T-helper 17 cell (primary cell): ENCODE results near the gene THAP8. TPM values are rescaled to one million over a fixed set of nuclear protein-coding genes. Genes with fewer than 3 reads are reported as not detected.
"Not testable (repeated sequence)": the region's sequence is repeated elsewhere in the genome, so short reads cannot be mapped to it uniquely, and the experiment has no call there.

Experiments
- ATAC-seq: fragments of 150-1000 bp; cut with Tn5 transposase; 2 replicates; pipeline ENCODE4 v1.10.0; 2021; ENCODE audit warnings: mild to moderate bottlenecking, moderate library complexity
- DNase-seq, 3 donors: peaks; one replicate each; pipeline versions ENCODE4 v3.0.0 to v3.0.0-alpha.2; 2020 to 2021
- H3K9me3 ChIP-seq: one replicate; pipeline ENCODE4 v1.7.0; 2013; ENCODE audit warnings: low read length, mild to moderate bottlenecking; ENCODE audit not compliant: control insufficient read depth, poor library complexity, severe bottlenecking
- H3K27ac Mint-ChIP-seq: one replicate; pipeline ENCODE4 v1.8.0; 2022; ENCODE audit warnings: mild to moderate bottlenecking, moderate library complexity, mixed read lengths
- H3K27me3 Mint-ChIP-seq: one replicate; pipeline ENCODE4 v1.8.0; 2022; ENCODE audit warnings: mixed read lengths
- H3K36me3 Mint-ChIP-seq: one replicate; pipeline ENCODE4 v1.8.0; 2022; ENCODE audit warnings: low read depth, mixed read lengths
- H3K4me1 Mint-ChIP-seq: one replicate; pipeline ENCODE4 v1.8.0; 2022; ENCODE audit warnings: mild to moderate bottlenecking, mixed read lengths
- H3K4me3 Mint-ChIP-seq: one replicate; pipeline ENCODE4 v1.8.0; 2022; ENCODE audit warnings: mild to moderate bottlenecking, moderate library complexity, mixed read lengths
- total RNA-seq, 4 donors: library from RNA in 2 of 4; stranded (reverse) in 2 of 4; gene quantifications; one replicate each; pipeline ENCODE4 v1.2.3 and lab custom pipeline; 2022 to 2026

The THAP8 gene
- total RNA-seq, 2 donors from 2014 or later = 0.60 to 1.8 TPM

DNA sequence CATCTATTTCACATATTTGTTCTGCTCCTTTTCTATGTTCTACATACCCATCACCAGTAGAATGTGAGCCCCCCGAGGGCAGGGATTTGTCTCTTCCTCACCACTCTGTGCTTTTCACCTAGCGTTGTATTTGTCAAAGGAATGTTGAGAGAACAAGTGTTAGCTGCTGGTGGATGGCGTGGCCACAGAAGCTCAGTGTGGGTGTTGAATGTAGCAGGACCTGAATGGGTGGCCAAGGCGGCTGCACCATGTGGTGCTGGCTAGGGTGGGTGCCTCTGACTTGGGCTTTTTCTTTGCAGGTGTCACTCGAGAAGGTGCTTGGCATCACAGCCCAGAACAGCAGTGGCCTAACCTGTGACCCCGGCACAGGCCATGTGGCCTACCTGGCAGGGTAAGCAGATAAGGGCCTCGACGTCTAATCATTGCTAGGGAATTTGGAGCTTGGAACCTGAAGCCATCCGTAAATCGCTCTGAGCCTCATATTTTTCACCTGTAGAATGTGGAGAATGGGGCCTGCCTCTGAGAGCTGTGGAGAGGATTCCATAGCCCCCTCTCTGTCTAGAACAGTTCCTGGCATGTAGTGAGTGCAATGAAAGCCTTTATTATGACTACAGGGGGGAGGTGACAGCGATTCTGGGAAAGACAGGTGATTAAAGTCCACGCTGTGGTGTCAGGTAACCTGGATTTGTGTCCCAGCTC is 4.5 kb upstream of the THAP8 start:
- Mint-ChIP-seq H3K27me3 (no peaks in the 10 kb centered on the region), H3K4me1 (peaks cover 15% of the 10 kb centered on the region), H3K27ac (peak overlapping the region; percentile 34), H3K36me3 (no peaks in the 10 kb centered on the region), H3K4me3 (no peak overlapping the region)
- no peaks in the 10 kb centered on the region for H3K9me3 ChIP-seq
- DNase-seq = no peak
- no peak for ATAC-seq

DNA sequence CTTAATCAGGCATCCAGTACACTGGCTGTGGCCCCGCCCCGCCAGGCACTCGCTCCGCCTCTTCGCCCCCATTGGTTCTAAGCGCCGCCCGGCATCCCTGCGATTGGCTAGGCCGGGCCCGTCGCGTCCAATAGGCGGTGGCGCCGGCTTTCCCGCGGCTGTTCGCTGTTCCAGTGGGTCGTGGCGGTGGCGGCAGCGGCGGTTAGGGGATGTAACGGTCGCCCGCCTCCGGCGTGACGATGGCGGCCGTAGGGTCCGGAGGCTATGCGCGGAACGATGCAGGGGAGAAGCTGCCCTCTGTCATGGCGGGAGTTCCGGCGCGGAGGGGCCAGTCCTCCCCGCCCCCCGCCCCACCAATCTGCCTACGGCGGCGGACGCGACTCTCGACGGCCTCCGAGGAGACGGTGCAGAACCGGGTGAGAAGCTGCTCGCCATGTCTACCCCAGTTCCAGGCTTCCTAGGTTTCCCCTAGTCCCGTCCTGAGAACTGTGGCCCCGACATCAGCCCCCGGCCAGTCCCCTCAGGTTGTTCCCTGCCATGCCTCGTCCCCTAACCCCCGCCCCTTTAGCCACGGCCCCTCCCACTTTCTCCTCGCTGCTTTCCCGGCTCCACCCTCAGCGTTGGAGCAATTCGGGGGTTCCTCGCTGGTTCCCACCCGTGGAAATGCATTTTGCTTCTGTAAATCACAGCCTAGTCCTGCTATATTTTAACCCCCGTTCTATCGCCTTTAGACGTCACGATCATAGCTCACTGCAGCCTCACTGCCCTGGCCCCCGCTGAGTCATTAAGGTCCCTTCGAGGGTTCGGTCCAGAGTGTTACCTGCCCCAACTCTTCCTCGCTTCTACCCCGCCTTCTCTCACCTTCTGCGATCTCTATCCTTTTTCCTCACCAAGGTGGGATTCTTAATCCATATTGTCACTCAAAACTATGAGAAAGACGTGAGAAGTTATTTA is 925 bp upstream of the THAP8 start, which contains the start of gene WDR62:
Gene WDR62 (plus strand): TSS at position 165 of the 954 bp plus-strand sequence. CDS start 75 bp downstream, at position 240.
- peaks cover 2% of the 10 kb centered on the region for H3K36me3 Mint-ChIP-seq
- peak within 1 kb of the TSS; percentile 90 for H3K27ac Mint-ChIP-seq
- no peaks in the 10 kb centered on the region for H3K9me3 ChIP-seq
- peaks cover 26% of the 10 kb centered on the region for H3K4me1 Mint-ChIP-seq
- DNase-seq (peak; percentile 89 to 92 (median 91)), ATAC-seq (peak; percentile 79)
- peak within 1 kb of the TSS; percentile 96 for H3K4me3 Mint-ChIP-seq
- H3K27me3 Mint-ChIP-seq = no peaks in the 10 kb centered on the region

GRCh38 chr19:36051637-36052036 is 2.4 kb downstream of the THAP8 start:
- H3K4me3 Mint-ChIP-seq = peak overlapping the region; percentile 19
- peaks cover 2% of the 10 kb centered on the region for H3K36me3 Mint-ChIP-seq
- H3K27me3 Mint-ChIP-seq = no peaks in the 10 kb centered on the region
- peak overlapping the region; percentile 67 for H3K27ac Mint-ChIP-seq
- H3K4me1 Mint-ChIP-seq = peaks cover 24% of the 10 kb centered on the region
- DNase-seq = no peak
- ATAC-seq = no peak
- no peaks in the 10 kb centered on the region for H3K9me3 ChIP-seq

DNA sequence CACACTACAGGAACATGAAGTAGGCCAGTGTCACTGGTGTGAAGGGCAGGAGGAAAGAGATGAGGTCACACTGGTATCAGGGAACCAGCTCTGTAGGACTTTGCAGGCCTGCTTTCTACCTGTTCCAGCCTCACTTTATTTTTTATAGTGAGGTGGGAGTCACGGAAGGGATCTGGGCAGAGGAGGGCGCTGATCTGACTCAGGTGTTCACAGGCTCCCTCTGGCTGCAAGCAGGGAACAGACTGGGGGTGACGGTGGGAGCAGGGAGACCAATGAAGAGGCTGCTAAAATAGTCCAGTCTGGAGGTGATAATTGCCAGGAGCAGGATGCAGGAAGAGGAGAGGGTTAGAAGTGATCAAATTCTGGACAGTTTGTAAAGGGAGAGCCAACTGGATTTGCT is 2.8 kb downstream of the THAP8 start:
- H3K9me3 ChIP-seq = no peaks in the 10 kb centered on the region
- no peak for DNase-seq
- H3K27ac Mint-ChIP-seq = peak overlapping the region; percentile 67
- H3K4me1 Mint-ChIP-seq = peaks cover 25% of the 10 kb centered on the region
- ATAC-seq = no peak
- H3K27me3 Mint-ChIP-seq = no peaks in the 10 kb centered on the region
- H3K4me3 Mint-ChIP-seq = peak overlapping the region; percentile 47
- H3K36me3 Mint-ChIP-seq = peaks cover 2% of the 10 kb centered on the region

GRCh38 chr19:36049080-36049698 is 4.9 kb downstream of the THAP8 start:
- DNase-seq = no peak
- peaks cover 20% of the 10 kb centered on the region for H3K4me1 Mint-ChIP-seq
- no peak overlapping the region for H3K27ac Mint-ChIP-seq
- H3K27me3 Mint-ChIP-seq = no peaks in the 10 kb centered on the region
- no peak overlapping the region for H3K4me3 Mint-ChIP-seq
- ATAC-seq = no peak
- no peaks in the 10 kb centered on the region for H3K9me3 ChIP-seq
- H3K36me3 Mint-ChIP-seq = peaks cover 5% of the 10 kb centered on the region

DNA sequence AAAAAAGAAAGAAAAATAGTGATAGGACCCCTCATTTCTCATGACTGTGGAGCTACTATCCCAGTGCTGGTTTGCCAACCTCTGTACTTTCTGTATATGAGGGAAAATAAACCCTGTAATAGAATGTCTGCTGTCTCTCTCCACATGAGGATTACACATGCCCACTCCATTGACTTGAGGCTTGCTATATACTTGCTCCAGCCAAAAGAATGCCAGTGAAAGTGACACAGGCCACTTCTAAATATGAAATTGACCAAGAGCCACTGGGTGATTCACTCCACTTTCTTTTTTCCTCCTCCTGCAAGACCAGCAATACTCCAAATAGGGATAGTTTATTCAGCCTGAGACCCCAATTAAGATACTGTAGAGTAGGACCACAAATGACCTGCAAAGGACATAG is 6.2 kb downstream of the THAP8 start:
- no peak overlapping the region for H3K4me3 Mint-ChIP-seq
- DNase-seq (no peak), ATAC-seq (no peak)

GRCh38 chr19:36046443-36047050 is 7.5 kb downstream of the THAP8 start:
- H3K27me3 Mint-ChIP-seq = no peaks in the 10 kb centered on the region

More for the DNA sequence above, 6.2 kb downstream of the THAP8 start:
- Mint-ChIP-seq H3K36me3 (peaks cover 5% of the 10 kb centered on the region), H3K4me1 (peaks cover 14% of the 10 kb centered on the region), H3K27ac (no peak overlapping the region), H3K27me3 (no peaks in the 10 kb centered on the region)
- H3K9me3 ChIP-seq = no peaks in the 10 kb centered on the region

DNA sequence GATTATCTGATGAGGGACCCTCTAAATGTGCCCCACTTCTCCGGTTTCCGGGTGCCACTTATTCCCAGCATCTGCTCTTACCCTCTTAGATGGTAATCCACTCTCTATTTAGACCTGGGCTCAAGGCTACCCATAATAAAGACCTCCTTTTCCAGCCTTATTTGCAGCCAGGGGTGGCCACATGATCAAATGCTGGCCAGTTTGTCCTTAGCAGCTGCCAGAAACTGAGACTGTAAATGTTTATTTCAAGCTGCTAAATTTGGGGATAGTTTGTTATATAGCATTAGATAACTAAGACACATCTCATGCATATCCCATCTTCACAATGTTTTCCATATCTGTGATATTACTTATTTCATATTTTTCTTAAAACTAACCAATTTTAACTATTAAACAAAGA is 10.1 kb downstream of the THAP8 start:
- H3K9me3 ChIP-seq = no peaks in the 10 kb centered on the region
- ATAC-seq = no peak
- peaks cover 5% of the 10 kb centered on the region for H3K4me1 Mint-ChIP-seq
- peaks cover 3% of the 10 kb centered on the region for H3K36me3 Mint-ChIP-seq
- H3K27ac Mint-ChIP-seq = no peak overlapping the region
- no peak for DNase-seq
- no peaks in the 10 kb centered on the region for H3K27me3 Mint-ChIP-seq
- H3K4me3 Mint-ChIP-seq = no peak overlapping the region

More at GRCh38 chr19:36046443-36047050, 7.5 kb downstream of the THAP8 start:
- no peaks in the 10 kb centered on the region for H3K9me3 ChIP-seq
- no peak overlapping the region for H3K4me3 Mint-ChIP-seq
- H3K27ac Mint-ChIP-seq = no peak overlapping the region
- H3K4me1 Mint-ChIP-seq = peaks cover 14% of the 10 kb centered on the region
- ATAC-seq (no peak), DNase-seq (no peak)
- peaks cover 5% of the 10 kb centered on the region for H3K36me3 Mint-ChIP-seq

DNA sequence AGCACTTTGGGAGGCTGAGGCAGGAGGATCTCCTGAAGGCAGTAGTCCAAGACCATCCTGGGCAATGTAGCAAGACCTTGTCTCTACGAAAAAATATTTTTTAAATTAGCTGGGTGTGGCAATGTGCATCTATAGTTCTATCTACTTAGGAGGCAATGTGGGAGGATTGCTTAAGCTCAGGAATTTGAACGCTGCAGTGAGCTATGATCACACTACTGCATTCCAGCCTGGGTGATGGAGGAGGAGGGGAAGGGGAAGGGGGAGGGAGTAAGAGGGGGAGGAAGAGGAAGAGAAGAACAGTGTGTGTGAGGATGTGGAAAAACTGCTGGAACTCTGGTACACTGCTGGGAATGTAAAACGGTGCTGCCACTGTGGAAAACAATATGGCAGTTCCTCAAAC is 12.3 kb downstream of the THAP8 start:
- no peaks in the 10 kb centered on the region for H3K27me3 Mint-ChIP-seq
- no peaks in the 10 kb centered on the region for H3K9me3 ChIP-seq
- no peak overlapping the region for H3K4me3 Mint-ChIP-seq
- H3K36me3 Mint-ChIP-seq = peaks cover 3% of the 10 kb centered on the region
- H3K27ac Mint-ChIP-seq = no peak overlapping the region
- DNase-seq = no peak
- ATAC-seq = no peak
- H3K4me1 Mint-ChIP-seq = peaks cover 11% of the 10 kb centered on the region

GRCh38 chr19:36041092-36041491 is 13.0 kb downstream of the THAP8 start:
- not testable (repeated sequence) for H3K36me3 Mint-ChIP-seq, ATAC-seq, H3K27me3 Mint-ChIP-seq, DNase-seq, H3K27ac Mint-ChIP-seq, H3K4me3 Mint-ChIP-seq, H3K9me3 ChIP-seq
- peaks cover 11% of the 10 kb centered on the region for H3K4me1 Mint-ChIP-seq

DNA sequence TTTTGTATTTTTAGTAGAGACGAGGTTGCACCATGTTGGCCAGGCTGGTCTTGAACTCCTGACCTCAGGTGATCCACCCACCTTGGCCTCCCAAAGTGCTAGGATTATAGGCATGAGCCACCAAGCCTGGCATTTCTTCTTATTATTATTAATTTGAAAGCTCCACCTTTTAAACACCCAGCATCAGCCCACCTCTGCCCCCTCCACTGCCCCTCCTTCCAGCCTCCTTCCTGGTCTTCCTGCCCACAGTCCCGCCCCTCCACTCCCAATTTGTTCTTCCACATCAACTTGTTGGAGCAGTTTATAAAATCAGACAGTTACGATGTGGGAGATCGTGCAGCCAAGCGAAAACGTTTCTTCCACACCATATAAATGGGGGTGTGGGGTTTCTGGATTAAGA is 13.6 kb downstream of the THAP8 start:
- ATAC-seq (no peak), DNase-seq (no peak)
- Mint-ChIP-seq H3K27me3 (no peaks in the 10 kb centered on the region), H3K4me1 (peaks cover 15% of the 10 kb centered on the region), H3K4me3 (no peak overlapping the region), H3K27ac (no peak overlapping the region), H3K36me3 (peaks cover 4% of the 10 kb centered on the region)
- no peaks in the 10 kb centered on the region for H3K9me3 ChIP-seq

GRCh38 chr19:36032251-36033104 is 21.6 kb downstream of the THAP8 start, which contains the start of gene CLIP3:
CLIP3 (minus strand) TSS chr19:36032873; CDS start chr19:36032357, 516 bp downstream.
- DNase-seq (peak in 2 of 3 donors; percentile 24 to 27), ATAC-seq (peak; percentile 27)
- H3K36me3 Mint-ChIP-seq = peaks cover 23% of the 10 kb centered on the region
- no peaks in the 10 kb centered on the region for H3K27me3 Mint-ChIP-seq
- H3K4me1 Mint-ChIP-seq = peaks cover 42% of the 10 kb centered on the region
- peak within 1 kb of the TSS; percentile 62 for H3K4me3 Mint-ChIP-seq
- H3K9me3 ChIP-seq = no peaks in the 10 kb centered on the region
- peak within 1 kb of the TSS; percentile 34 for H3K27ac Mint-ChIP-seq
